ENCODE results near the gene AHCYL2. TPM values are rescaled to one million over a fixed set of nuclear protein-coding genes. Genes with fewer than 3 reads are reported as not detected.

The AHCYL2 gene
- total RNA-seq, 1 experiment from 2014 or later, result 20.2 TPM

GRCh38 chr7:129356176-129356575, 131.3 kb downstream of the AHCYL2 start:
- in situ Hi-C loops (cut with HindIII; ENCODE audit: low pct_unique_long_range_greater_than_20kb, low sequenced_read_pairs) (no loop called here), intact Hi-C loops (cut with micrococcal nuclease; ENCODE audit: unreplicated experiment) (no loop called here)
- Histone ChIP-seq H3K4me1 (ENCODE audit: control insufficient read depth, insufficient read depth, low read length) (no peaks in the 10 kb centered on the region), H3K27me3 (ENCODE audit: control insufficient read depth, insufficient read depth, low read length) (no peaks in the 10 kb centered on the region), H3K4me3 (ENCODE audit: low read depth in 2 of 2, low read length in 2 of 2) (no peak overlapping the region), H3K9me3 (ENCODE audit: control insufficient read depth, insufficient read depth, low read depth, low read length) (no peaks in the 10 kb centered on the region), H3K36me3 (ENCODE audit: control insufficient read depth, insufficient read depth, low read length) (no peaks in the 10 kb centered on the region), H3K27ac (ENCODE audit: low read length) (no peak overlapping the region)
- DNase-seq (ENCODE audit: low read depth, low spot score) (no peak), ATAC-seq (no peak)
- CTCF ChIA-PET, result no interaction called here
- TF ChIP-seq REST (IDR thresholded peaks at IDR 0.05; ENCODE audit: insufficient read depth in 1 of 2, low read depth in 2 of 2, low read length in 1 of 2) (no peak), TCF7L2 (IDR thresholded peaks at IDR 0.05; ENCODE audit: low read depth, low read length) (no peak), CTCF (IDR thresholded peaks at IDR 0.05) (no peak), POLR2AphosphoS5 (IDR thresholded peaks at IDR 0.05; ENCODE audit: low read depth, low read length) (no peak), SIN3A (IDR thresholded peaks at IDR 0.05; ENCODE audit: borderline replicate concordance, insufficient read depth, low read depth, low read length) (no peak)
- POLR2A ChIA-PET, result no interaction called here
- BruUV-seq (replicated peaks), result no TSS peak

- H3K27me3 ChIP-seq (ENCODE audit: control insufficient read depth, insufficient read depth, low read length), result no peaks in the 10 kb centered on the region
- in situ Hi-C loops (cut with HindIII; ENCODE audit: low pct_unique_long_range_greater_than_20kb, low sequenced_read_pairs) (no loop called here), intact Hi-C loops (cut with micrococcal nuclease; ENCODE audit: unreplicated experiment) (no loop called here)
- ATAC-seq (no peak), DNase-seq (ENCODE audit: low read depth, low spot score) (no peak)
- H3K4me1 ChIP-seq (ENCODE audit: control insufficient read depth, insufficient read depth, low read length), result no peaks in the 10 kb centered on the region
- no peaks in the 10 kb centered on the region for H3K36me3 ChIP-seq (ENCODE audit: control insufficient read depth, insufficient read depth, low read length)
- TF ChIP-seq CTCF (IDR thresholded peaks at IDR 0.05) (no peak), TCF7L2 (IDR thresholded peaks at IDR 0.05; ENCODE audit: low read depth, low read length) (no peak), POLR2AphosphoS5 (IDR thresholded peaks at IDR 0.05; ENCODE audit: low read depth, low read length) (no peak), REST (IDR thresholded peaks at IDR 0.05; ENCODE audit: insufficient read depth in 1 of 2, low read depth in 2 of 2, low read length in 1 of 2) (no peak), SIN3A (IDR thresholded peaks at IDR 0.05; ENCODE audit: borderline replicate concordance, insufficient read depth, low read depth, low read length) (no peak)
- ChIA-PET CTCF (interaction anchor here (1.1 kb wide), 1 partner anchor 9 kb away, joined by 4 read pairs; no protein-coding TSS in a partner anchor), POLR2A (no interaction called here)
- H3K4me3 ChIP-seq (ENCODE audit: low read depth in 2 of 2, low read length in 2 of 2), result no peak overlapping the region
- H3K27ac ChIP-seq (ENCODE audit: low read length), result no peak overlapping the region
- BruUV-seq (replicated peaks), result no TSS peak
- H3K9me3 ChIP-seq (ENCODE audit: control insufficient read depth, insufficient read depth, low read depth, low read length), result no peaks in the 10 kb centered on the region
Observed at GRCh38 chr7:129359176-129359575, 134.3 kb downstream of the AHCYL2 start.
